Fibroblast of pulmonary artery (primary cell): ENCODE results near the gene DGCR6L.
"Not testable (repeated sequence)": the region's sequence is repeated elsewhere in the genome, so short reads cannot be mapped to it uniquely, and the experiment has no call there.

Experiments used
- DNase-seq: peaks from one replicate; pipeline ENCODE4 v3.0.0-alpha.2; 2010; ENCODE audit warnings: low read depth
- H3K4me3 ChIP-seq: replicated peaks from 2 replicates; pipeline ENCODE4 v1.5.1; 2011; ENCODE audit warnings: low read depth, mild to moderate bottlenecking, control low read depth, low read length, moderate library complexity
- TF ChIP-seq, protein P1 (sequence below): IDR thresholded peaks from 2 replicates; pipeline ENCODE4 v1.5.1; 2011; ENCODE audit warnings: mild to moderate bottlenecking, control low read depth, low read length, inconsistent platforms; ENCODE audit errors: missing control alignments

The DGCR6L gene

DNA sequence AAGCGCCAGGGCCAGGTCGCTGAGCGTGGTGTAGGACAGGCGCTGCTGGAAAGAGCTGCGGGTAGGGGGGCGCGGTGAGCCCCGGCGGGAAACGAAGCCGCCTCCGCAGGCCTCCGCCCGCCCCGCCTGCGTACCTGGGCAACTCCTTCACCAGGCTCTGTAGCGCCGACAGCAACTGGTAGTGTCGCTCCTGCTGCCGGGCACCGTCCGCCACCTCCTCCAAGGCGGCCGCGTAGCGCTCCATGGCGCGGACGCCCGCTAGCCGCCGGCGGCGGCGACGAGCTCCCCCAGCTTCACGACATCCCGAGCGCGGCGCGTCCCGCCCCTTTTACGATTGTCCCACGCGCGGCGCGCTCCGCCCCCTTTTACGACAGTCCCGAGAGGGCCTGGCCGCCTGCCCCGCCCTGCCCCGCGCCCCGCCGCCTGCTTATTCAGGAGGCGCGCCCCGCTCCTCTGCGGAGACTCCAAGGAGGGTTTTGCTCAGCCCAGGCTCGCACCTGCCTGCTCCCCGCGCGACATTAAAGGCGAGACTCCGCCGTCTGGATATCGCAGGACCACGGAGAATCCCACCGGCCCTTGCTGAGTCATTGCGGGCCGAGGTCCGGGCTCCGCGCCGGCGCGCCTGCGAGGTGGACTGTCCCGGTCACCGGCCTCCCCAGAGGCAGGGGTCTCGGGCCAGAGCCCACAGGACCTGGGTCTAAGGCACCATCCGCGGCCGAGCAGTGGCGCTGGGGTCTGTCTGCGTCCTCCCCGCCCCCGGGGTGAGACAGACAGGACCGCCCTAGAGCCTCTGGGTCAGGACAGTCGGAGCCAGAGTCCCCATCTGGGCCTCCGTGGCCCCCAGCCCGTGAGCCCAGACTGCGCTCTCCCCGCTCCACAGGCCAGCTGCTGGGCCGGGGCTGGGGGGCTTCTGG lies at the start of gene DGCR6L:
DGCR6L (minus strand) TSS at position 316 of the 914 bp plus-strand sequence; CDS start at position 244, 72 bp downstream.
- H3K4me3 ChIP-seq, result peak within 1 kb of the TSS; percentile 83
- peak; percentile 94 for DNase-seq
- TF ChIP-seq, protein P1, sequence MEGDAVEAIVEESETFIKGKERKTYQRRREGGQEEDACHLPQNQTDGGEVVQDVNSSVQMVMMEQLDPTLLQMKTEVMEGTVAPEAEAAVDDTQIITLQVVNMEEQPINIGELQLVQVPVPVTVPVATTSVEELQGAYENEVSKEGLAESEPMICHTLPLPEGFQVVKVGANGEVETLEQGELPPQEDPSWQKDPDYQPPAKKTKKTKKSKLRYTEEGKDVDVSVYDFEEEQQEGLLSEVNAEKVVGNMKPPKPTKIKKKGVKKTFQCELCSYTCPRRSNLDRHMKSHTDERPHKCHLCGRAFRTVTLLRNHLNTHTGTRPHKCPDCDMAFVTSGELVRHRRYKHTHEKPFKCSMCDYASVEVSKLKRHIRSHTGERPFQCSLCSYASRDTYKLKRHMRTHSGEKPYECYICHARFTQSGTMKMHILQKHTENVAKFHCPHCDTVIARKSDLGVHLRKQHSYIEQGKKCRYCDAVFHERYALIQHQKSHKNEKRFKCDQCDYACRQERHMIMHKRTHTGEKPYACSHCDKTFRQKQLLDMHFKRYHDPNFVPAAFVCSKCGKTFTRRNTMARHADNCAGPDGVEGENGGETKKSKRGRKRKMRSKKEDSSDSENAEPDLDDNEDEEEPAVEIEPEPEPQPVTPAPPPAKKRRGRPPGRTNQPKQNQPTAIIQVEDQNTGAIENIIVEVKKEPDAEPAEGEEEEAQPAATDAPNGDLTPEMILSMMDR, result no peak

DNA sequence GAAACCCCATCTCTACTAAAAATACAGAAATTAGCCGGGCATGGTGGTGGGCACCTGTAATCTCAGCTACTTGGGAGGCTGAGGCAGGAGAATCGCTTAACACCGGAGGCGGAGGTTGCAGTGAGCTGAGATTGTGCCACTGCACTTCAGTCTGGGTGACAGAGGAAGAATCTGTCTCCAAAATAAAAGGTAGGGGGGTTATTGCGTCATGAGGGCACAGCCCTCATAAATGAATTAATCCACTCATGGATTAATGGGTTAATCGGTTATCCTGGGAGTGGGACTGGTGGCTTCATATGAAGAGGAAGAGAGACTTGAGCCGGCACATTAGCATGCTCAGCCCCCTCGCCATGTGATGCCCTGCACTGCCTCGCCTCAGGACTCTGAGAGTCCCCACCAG lies 49.0 kb upstream of the DGCR6L start:
- DNase-seq, H3K4me3 ChIP-seq: not testable (repeated sequence)

DNA sequence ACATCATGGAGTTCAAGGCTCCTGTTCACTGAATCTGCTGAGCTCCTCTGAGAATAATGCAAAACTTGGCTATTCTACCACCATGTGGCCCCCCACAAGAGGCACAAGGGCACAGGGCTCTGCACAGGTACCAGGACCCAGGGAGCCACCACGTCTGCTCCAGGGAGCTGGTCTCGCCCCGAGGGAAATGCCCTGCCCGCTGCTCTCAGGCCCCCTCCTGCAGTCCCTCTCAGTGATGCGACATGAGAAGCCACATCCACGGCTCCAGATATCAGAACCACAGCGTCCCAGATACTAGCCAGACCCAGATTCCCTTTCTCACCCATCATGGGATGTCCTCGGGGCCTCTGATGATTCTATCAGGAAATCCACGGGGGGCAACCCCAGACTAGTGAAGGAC lies 47.0 kb upstream of the DGCR6L start:
- not testable (repeated sequence) for H3K4me3 ChIP-seq, DNase-seq

DNA sequence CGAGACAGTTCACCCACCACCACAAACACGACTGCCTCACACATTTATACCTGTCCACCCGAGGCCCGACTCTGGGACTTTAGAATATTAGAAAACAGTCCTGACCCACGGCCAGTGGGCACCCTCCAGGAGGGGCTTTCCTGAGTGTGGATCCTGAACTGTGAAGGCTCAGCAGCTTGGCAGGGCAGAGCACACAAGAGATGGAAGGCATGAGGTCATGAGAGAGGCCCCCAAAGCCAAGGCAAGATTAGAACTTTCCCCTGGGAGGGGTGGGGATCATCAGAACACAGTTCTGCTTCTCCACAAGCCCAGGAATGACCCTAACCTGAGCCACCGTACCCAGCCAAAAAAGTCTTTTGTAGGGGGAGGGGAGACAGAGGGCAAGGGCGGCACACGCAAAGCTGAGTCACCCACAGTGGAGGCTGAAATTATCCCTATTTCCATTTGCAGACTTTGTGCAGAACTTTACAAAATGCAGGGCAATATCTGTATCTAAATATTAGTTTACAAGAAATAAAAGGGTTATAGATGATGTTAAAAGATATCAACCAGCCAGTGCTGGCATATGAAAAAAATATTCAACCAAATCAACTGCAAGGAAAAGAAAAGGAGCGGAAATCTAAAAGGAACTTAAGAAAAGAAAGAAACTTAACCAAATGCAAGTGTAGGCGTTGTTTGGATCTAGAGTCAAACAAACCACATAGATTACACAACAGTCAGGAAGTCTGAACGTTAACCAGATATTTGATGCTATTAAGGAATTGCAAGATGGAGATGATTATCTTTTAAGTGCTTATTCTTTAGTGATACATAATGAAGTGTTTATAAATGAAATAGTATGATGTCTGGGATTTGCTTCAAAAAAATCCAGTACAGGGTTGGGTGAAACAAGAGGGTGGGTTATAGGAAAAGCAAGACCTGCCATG lies 44.7 kb upstream of the DGCR6L start:
- not testable (repeated sequence) for H3K4me3 ChIP-seq, DNase-seq

DNA sequence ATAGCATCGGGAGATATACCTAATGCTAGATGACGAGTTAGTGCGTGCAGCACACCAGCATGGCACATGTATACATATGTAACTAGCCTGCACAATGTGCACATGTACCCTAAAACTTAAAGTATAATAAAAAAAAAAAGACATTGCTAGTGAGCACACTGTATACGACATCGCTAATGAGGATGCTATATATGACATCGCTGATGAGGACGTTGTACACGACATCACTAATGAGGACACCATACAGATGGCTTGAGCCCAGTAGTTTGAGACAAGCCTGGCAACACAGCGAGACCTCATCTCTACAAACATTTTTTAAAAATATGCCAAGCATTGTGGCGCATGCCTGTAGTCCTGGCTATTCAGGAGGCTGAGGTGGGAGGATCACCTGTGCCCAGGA lies 42.5 kb upstream of the DGCR6L start:
- not testable (repeated sequence) for DNase-seq, H3K4me3 ChIP-seq

DNA sequence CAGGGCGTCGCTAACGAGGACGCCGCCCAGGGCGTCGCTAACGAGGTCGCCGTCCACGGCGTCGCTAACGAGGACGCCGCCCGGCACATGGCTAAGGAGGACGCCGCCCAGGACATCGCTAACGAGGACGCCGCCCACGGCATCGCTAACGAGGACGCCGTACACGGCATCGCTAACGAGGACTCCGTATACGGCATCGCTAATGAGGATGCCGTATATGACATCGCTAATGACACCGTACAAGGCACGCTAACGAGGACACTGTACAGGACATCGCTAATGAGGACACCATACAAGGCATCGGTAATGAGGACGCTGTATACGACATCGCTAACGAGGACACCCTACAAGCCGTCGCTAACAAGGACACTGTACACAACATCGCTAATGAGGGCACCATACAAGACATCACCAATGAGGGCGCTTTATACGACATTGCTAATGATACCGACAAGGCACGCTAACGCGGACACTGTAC lies 41.9 kb upstream of the DGCR6L start:
- H3K4me3 ChIP-seq, DNase-seq: not testable (repeated sequence)

DNA sequence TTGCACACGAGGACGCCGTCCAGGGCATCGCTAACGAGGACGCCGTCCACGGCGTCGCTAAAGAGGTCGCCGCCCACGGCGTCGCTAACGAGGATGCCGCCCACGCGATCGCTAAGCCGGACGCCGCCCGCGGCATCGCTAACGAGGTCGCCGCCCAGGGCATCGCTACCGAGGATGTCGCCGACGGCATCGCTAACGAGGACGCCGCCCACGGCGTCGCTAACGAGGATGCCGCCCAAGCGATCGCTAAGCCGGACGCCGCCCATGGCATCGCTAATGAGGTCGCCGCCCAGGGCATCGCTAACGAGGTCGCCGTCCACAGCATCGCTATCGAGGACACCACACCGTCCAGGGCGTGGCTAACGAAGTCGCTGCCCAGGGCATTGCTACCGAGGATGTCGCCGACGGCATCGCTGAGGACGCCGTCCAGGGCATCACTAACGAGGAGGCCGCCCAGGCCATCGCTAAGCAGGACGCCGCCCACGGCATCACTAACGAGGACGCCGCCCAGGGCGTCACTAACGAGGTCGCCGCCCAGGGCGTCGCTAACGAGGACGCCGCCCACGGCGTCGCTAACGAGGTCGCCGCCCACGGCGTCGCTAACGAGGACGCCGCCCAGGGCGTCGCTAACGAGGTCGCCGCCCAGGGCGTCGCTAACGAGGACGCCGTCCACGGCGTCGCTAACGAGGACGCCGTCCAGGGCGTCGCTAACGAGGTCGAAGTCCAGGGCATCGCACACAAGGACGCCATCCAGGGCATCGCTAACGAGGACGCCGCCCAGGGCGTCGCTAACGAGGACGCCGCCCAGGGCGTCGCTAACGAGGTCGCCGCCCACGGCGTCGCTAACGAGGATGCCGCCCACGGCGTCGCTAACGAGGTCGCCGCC lies 41.2 kb upstream of the DGCR6L start:
- not testable (repeated sequence) for DNase-seq

DNA sequence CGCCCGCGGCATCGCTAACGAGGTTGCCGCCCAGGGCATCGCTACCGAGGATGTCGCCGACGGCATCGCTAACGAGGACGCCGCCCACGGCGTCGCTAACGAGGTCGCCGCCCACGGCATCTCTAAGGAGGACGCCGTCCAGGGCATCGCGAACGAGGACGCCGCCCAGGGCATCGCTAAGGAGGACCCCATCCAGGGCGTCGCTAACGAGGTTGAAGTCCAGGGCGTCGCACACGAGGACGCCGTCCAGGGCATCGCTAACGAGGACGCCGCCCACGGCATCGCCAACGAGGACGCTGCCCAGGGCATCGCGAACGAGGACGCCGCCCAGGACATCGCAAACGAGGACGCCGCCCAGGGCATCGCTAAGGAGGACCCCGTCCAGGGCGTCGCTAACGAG lies 40.4 kb upstream of the DGCR6L start:
- not testable (repeated sequence) for H3K4me3 ChIP-seq, DNase-seq

More for the DNA sequence above, 41.2 kb upstream of the DGCR6L start:
- not testable (repeated sequence) for H3K4me3 ChIP-seq

DNA sequence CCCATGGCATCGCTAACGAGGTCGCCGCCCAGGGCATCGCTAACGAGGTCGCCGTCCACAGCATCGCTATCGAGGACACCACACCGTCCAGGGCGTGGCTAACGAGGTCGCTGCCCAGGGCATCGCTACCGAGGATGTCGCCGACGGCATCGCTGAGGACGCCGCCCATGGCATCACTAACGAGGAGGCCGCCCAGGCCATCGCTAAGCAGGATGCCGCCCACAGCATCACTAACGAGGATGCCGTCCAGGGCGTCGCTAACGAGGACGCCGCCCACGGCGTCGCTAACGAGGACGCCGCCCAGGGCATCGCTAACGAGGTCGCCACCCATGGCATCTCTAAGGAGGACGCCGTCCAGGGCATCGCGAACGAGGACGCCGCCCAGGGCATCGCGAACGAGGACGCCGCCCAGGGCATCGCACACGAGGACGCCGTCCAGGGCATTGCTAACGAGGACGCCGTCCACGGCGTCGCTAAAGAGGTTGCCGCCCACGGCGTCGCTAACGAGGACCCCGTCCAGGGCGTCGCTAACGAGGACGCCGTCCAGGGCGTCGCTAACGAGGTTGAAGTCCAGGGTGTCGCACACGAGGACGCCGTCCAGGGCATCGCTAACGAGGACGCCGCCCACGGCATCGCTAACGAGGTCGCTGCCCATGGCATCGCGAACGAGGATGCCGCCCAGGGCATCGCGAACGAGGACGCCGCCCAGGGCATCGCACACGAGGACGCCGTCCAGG lies 38.8 kb upstream of the DGCR6L start:
- not testable (repeated sequence) for DNase-seq, H3K4me3 ChIP-seq

DNA sequence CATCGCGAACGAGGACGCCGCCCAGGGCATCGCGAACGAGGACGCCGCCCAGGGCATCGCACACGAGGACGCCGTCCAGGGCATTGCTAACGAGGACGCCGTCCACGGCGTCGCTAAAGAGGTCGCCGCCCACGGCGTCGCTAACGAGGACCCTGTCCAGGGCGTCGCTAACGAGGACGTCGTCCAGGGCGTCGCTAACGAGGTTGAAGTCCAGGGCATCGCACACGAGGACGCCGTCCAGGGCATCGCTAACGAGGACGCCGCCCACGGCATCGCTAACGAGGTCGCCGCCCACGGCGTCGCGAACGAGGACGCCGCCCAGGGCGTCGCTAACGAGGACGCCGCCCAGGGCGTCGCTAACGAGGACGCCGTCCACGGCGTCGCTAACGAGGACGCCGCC lies 38.1 kb upstream of the DGCR6L start:
- not testable (repeated sequence) for H3K4me3 ChIP-seq, DNase-seq

DNA sequence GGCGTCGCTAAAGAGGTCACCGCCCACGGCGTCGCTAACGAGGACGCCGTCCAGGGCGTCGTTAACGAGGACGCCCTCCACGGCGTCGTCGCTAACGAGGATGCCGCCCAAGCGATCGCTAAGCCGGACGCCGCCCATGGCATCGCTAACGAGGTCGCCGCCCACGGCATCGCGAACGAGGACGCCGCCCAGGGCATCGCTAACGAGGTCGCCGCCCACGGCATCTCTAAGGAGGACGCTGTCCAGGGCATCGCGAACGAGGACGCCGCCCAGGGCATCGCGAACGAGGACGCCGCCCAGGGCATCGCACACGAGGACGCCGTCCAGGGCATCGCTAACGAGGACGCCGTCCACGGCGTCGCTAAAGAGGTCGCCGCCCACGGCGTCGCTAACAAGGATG lies 37.0 kb upstream of the DGCR6L start:
- H3K4me3 ChIP-seq, DNase-seq: not testable (repeated sequence)

DNA sequence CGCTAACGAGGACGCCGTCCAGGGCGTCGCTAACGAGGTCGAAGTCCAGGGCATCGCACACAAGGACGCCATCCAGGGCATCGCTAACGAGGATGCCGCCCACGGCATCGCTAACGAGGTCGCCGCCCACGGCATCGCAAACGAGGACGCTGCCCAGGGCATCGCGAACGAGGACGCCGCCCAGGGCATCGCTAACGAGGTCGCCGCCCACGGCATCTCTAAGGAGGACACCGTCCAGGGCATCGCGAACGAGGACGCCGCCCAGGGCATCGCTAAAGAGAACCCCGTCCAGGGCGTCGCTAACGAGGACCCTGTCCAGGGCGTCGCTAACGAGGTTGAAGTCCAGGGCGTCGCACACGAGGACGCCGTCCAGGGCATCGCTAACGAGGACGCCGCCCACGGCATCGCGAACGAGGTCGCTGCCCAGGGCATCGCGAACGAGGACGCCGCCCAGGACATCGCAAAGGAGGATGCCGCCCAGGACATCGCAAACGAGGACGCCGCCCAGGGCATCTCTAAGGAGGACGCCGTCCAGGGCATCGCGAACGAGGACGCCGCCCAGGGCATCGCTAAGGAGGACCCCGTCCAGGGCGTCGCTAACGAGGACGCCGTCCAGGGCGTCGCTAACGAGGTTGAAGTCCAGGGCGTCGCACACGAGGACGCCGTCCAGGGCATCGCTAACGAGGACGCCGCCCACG lies 36.2 kb upstream of the DGCR6L start:
- not testable (repeated sequence) for DNase-seq, H3K4me3 ChIP-seq
